ENCODE data around the gene MRPS22. TPM values are rescaled to one million over a fixed set of nuclear protein-coding genes. Genes with fewer than 3 reads are reported as not detected.
A peak's percentile ranks its signal among the peaks of the same experiment; 100 is the strongest.

MRPS22 gene
- total and polyA plus RNA-seq, 9 of the 15 experiments (the other 6 are each of a cell fraction or from before 2014, with no cell fraction given), result 148 to 397 (median 229) TPM

DNA sequence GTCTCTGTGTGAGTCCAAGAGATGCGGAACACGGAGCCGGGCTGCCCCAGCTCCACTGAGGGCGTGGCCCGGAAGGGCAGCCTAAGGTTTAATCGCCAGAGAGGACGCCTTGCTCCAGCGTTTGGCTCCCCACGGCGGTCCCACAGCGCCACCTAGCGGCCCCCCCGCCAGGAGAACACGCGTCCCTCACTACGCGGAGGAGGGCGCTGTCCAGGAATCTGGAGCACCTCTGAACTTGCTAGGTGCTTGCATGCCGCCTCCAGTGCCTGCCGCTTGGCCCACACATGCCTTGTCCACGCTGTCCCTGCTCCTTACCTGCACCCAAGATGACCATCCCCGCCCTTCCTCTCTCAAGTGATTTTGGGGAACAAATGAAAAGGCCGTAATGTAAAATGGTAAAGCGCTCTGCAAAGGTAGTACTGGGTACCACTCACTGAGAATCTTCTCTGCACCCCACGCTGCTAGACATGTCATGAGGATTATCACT is 14.4 kb upstream of the MRPS22 start:
- H3K9me1 ChIP-seq (ENCODE audit: control insufficient read depth, insufficient read depth, low read length), result no peaks in the 10 kb centered on the region
- no peaks in the 10 kb centered on the region for H4K20me1 ChIP-seq (replicated peaks; ENCODE audit: control insufficient read depth, insufficient read depth, low read length)
- FAIRE-seq (peak; percentile 90), DNase-seq (ENCODE audit: extremely low read depth in 1 of 4, low spot score in 3 of 4) (peak; percentile 93 to 96 (median 94)), ATAC-seq (peak; percentile 99)
- no peaks in the 10 kb centered on the region; the same call in 2 of the 3 replicates for H3K36me3 ChIP-seq (ENCODE audit: control insufficient read depth, insufficient read depth, low read length)
- H3K4me2 ChIP-seq (ENCODE audit: insufficient read depth, low read length), result peak overlapping the region; percentile 86
- no peaks in the 10 kb centered on the region for H3K27me3 ChIP-seq (ENCODE audit: control insufficient read depth in 2 of 2, insufficient read depth in 2 of 2, low read length in 2 of 2)
- no peaks in the 10 kb centered on the region for H3K79me2 ChIP-seq (ENCODE audit: control insufficient read depth, insufficient read depth, low read length)
- H3K9ac ChIP-seq (ENCODE audit: insufficient read depth in 1 of 2, low read depth in 2 of 2, low read length in 2 of 2), result peak overlapping the region; percentile 19 to 72; a peak in 2 of 4 replicates
- H3K4me3 ChIP-seq, result 0 out of 2 replicates have a peak overlapping the region, but pooled peaks have one; percentile 18
- H3K9me3 ChIP-seq (replicated peaks; ENCODE audit: control insufficient read depth, insufficient read depth, low read depth, low read length), result no peaks in the 10 kb centered on the region
- ChIA-PET CTCF (ENCODE audit: low intra/inter-chr PET ratio) (interaction anchor here (0.5 to 2.6 kb wide), 8 partner anchors 25 to 735 kb away, joined by 3 to 43 read pairs (median 3); partner anchors contain the start of gene CEP70), POLR2A (interaction anchor here (0.6 to 1.0 kb wide), 4 partner anchors 12 to 393 kb away, joined by 3 to 4 read pairs (median 3); no protein-coding TSS in a partner anchor)
- no TSS peak for BruUV-seq (replicated peaks)
- 11% methylated on average over 25 of the region's 25 CpGs for WGBS (ENCODE audit: insufficient coverage, low coverage, missing lambda C conversion rate)
- peaks cover 17 to 29% of the 10 kb centered on the region in 2 experiments; a peak in 4 of 5 replicates for H3K4me1 ChIP-seq (replicated peaks in 1 of 2; ENCODE audit: control insufficient read depth in 2 of 2, insufficient read depth in 2 of 2, low read length in 2 of 2)
- peak overlapping the region; percentile 93 for H2AFZ ChIP-seq (ENCODE audit: low read depth, low read length)
- no peak overlapping the region; the same call in 2 of the 3 replicates for H3K27ac ChIP-seq (ENCODE audit: extremely low read depth, low read depth, low read length)
- intact Hi-C loops (cut with micrococcal nuclease) (loop anchor here (2.0 to 10.0 kb wide), 6 partner anchors 31 to 392 kb away; no protein-coding TSS in a partner anchor), in situ Hi-C loops (cut with MboI) (no loop called here)
- TF ChIP-seq SMARCA5 (IDR thresholded peaks at IDR 0.05) (no peak), NR2C1 (IDR thresholded peaks at IDR 0.05) (no peak), NR2C1 (tag; IDR thresholded peaks at IDR 0.05) (no peak), NUFIP1 (IDR thresholded peaks at IDR 0.05; ENCODE audit: partially characterized antibody) (no peak), PYGO2 (tag; IDR thresholded peaks at IDR 0.05) (no peak), SRSF9 (IDR thresholded peaks at IDR 0.05; ENCODE audit: borderline replicate concordance, low read depth, low read length) (no peak), TCFL5 (CRISPR knock-in tag; conservative IDR thresholded peaks at IDR 0.05) (no peak), ZNF436 (CRISPR knock-in tag; IDR thresholded peaks at IDR 0.05) (no peak), ZNF217 (CRISPR knock-in tag; IDR thresholded peaks at IDR 0.05) (no peak), ZNF134 (CRISPR knock-in tag; conservative IDR thresholded peaks at IDR 0.05) (no peak), ZNF184 (CRISPR knock-in tag; IDR thresholded peaks at IDR 0.05) (no peak), EHMT2 (IDR thresholded peaks at IDR 0.05) (0 out of 2 replicates have a peak, but pooled peaks have one; percentile 31), FOXK2 (conservative IDR thresholded peaks at IDR 0.05 in 1 of 2, IDR thresholded peaks at IDR 0.05 in 1 of 2; ENCODE audit: low read depth in 2 of 2) (no peak)
- TF ChIP-seq, protein P1, sequence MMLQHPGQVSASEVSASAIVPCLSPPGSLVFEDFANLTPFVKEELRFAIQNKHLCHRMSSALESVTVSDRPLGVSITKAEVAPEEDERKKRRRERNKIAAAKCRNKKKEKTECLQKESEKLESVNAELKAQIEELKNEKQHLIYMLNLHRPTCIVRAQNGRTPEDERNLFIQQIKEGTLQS (IDR thresholded peaks at IDR 0.05), result no peak
- TF ChIP-seq, protein P1 (CRISPR knock-in tag; conservative IDR thresholded peaks at IDR 0.05), result peak; percentile 55; the same call in 1 of the 2 replicates
- TF ChIP-seq, protein P2, sequence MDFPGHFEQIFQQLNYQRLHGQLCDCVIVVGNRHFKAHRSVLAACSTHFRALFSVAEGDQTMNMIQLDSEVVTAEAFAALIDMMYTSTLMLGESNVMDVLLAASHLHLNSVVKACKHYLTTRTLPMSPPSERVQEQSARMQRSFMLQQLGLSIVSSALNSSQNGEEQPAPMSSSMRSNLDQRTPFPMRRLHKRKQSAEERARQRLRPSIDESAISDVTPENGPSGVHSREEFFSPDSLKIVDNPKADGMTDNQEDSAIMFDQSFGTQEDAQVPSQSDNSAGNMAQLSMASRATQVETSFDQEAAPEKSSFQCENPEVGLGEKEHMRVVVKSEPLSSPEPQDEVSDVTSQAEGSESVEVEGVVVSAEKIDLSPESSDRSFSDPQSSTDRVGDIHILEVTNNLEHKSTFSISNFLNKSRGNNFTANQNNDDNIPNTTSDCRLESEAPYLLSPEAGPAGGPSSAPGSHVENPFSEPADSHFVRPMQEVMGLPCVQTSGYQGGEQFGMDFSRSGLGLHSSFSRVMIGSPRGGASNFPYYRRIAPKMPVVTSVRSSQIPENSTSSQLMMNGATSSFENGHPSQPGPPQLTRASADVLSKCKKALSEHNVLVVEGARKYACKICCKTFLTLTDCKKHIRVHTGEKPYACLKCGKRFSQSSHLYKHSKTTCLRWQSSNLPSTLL (IDR thresholded peaks at IDR 0.05), result no peak
- TF ChIP-seq, protein P3, sequence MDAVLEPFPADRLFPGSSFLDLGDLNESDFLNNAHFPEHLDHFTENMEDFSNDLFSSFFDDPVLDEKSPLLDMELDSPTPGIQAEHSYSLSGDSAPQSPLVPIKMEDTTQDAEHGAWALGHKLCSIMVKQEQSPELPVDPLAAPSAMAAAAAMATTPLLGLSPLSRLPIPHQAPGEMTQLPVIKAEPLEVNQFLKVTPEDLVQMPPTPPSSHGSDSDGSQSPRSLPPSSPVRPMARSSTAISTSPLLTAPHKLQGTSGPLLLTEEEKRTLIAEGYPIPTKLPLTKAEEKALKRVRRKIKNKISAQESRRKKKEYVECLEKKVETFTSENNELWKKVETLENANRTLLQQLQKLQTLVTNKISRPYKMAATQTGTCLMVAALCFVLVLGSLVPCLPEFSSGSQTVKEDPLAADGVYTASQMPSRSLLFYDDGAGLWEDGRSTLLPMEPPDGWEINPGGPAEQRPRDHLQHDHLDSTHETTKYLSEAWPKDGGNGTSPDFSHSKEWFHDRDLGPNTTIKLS (IDR thresholded peaks at IDR 0.05; ENCODE audit: borderline replicate concordance, low read depth), result no peak; the same call in 1 of the 2 replicates
